ENCODE measurements around the gene PIK3C2G. TPM values are rescaled to one million over a fixed set of nuclear protein-coding genes. Genes with fewer than 3 reads are reported as not detected.

Gene PIK3C2G
- total RNA-seq, 1 donor = not detected

DNA sequence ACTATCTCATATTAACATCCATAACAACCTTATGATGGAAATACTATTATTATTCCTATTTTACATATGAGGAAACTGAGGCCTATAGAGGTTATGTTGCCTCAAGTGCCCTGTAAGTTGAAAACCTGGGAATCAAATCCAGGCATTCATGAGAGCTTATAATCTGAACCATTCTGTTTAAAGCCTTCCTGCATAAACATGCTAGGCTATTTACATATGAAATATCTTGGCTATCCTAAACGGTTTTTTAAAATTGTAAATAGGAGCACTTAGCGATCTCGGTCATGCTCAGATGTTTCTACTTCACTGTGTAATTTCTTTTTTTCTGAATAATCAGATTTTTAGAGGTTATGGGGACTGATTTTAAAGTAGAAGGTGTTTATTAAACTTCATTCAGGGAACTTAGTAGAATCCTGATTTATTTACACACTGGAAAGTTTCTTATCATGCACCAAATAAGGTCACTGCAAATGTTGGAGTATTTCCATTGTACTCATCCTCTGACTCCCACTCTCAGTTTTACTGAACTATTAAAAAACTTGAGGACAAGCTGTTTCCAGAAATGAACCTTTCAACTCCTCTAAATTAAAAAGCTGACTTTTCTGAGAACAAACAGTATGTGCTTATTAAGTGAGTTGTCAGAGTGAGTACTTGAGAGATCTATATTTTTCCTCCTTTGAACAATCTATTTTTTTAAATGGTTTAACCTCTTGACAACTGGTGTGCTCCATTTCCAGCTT is 141.7 kb downstream of the PIK3C2G start:
- H3K4me1 ChIP-seq (ENCODE audit: insufficient read depth, low read length) = no peaks in the 10 kb centered on the region
- DNase-seq (ENCODE audit: insufficient read length, low spot score, missing footprints) = no peak

DNA sequence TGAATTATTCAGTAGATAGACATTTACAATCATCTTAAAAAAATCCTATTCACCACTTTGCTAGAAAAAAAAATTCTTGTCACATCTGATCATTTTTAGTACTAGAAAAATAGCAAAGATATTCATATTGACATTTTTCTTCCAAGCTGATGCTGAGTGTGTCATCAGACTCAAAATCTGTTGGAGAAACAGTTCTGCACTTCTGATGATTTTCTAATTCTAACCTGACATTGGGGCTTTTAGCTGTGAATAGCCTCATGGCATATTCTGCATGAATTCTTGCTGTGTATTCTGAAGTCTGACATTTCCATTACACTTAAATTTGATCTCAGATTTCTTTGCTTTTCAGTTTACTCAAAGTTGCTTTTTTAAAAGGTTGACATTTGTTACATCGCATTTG is 150.1 kb downstream of the PIK3C2G start:
- Histone ChIP-seq H3K4me2 (ENCODE audit: insufficient read depth, low read length) (no peak overlapping the region), H3K36me3 (ENCODE audit: insufficient read depth, low read length) (no peaks in the 10 kb centered on the region), H2AFZ (ENCODE audit: low read length) (no peak overlapping the region), H3K27me3 (ENCODE audit: insufficient read depth, low read length) (no peaks in the 10 kb centered on the region), H3K27ac (ENCODE audit: low read depth, low read length) (no peak overlapping the region), H4K20me1 (ENCODE audit: insufficient read depth, low read length) (no peaks in the 10 kb centered on the region), H3K4me1 (ENCODE audit: insufficient read depth, low read length) (no peaks in the 10 kb centered on the region), H3K4me3 (ENCODE audit: insufficient read depth, low read length) (no peak overlapping the region), H3K79me2 (ENCODE audit: insufficient read depth, low read length) (no peaks in the 10 kb centered on the region), H3K9me3 (ENCODE audit: low read depth, low read length) (no peaks in the 10 kb centered on the region)
- TF ChIP-seq, protein P1, sequence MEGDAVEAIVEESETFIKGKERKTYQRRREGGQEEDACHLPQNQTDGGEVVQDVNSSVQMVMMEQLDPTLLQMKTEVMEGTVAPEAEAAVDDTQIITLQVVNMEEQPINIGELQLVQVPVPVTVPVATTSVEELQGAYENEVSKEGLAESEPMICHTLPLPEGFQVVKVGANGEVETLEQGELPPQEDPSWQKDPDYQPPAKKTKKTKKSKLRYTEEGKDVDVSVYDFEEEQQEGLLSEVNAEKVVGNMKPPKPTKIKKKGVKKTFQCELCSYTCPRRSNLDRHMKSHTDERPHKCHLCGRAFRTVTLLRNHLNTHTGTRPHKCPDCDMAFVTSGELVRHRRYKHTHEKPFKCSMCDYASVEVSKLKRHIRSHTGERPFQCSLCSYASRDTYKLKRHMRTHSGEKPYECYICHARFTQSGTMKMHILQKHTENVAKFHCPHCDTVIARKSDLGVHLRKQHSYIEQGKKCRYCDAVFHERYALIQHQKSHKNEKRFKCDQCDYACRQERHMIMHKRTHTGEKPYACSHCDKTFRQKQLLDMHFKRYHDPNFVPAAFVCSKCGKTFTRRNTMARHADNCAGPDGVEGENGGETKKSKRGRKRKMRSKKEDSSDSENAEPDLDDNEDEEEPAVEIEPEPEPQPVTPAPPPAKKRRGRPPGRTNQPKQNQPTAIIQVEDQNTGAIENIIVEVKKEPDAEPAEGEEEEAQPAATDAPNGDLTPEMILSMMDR (IDR thresholded peaks at IDR 0.05; ENCODE audit: extremely low read depth, low read depth, low read length) = no peak
- DNase-seq (ENCODE audit: insufficient read length, low spot score, missing footprints) = no peak

More for the DNA sequence above, 141.7 kb downstream of the PIK3C2G start:
- H3K36me3 ChIP-seq (ENCODE audit: insufficient read depth, low read length) = no peaks in the 10 kb centered on the region
- no peaks in the 10 kb centered on the region for H4K20me1 ChIP-seq (ENCODE audit: insufficient read depth, low read length)
- no peaks in the 10 kb centered on the region for H3K27me3 ChIP-seq (ENCODE audit: insufficient read depth, low read length)
- H3K4me2 ChIP-seq (ENCODE audit: insufficient read depth, low read length) = no peak overlapping the region
- TF ChIP-seq, protein P1 (IDR thresholded peaks at IDR 0.05; ENCODE audit: extremely low read depth, low read depth, low read length) = no peak
- H3K4me3 ChIP-seq (ENCODE audit: insufficient read depth, low read length) = no peak overlapping the region
- H3K79me2 ChIP-seq (ENCODE audit: insufficient read depth, low read length) = no peaks in the 10 kb centered on the region
- H3K9me3 ChIP-seq (ENCODE audit: low read depth, low read length) = no peaks in the 10 kb centered on the region
- no peak overlapping the region for H2AFZ ChIP-seq (ENCODE audit: low read length)
- H3K27ac ChIP-seq (ENCODE audit: low read depth, low read length) = no peak overlapping the region

DNA sequence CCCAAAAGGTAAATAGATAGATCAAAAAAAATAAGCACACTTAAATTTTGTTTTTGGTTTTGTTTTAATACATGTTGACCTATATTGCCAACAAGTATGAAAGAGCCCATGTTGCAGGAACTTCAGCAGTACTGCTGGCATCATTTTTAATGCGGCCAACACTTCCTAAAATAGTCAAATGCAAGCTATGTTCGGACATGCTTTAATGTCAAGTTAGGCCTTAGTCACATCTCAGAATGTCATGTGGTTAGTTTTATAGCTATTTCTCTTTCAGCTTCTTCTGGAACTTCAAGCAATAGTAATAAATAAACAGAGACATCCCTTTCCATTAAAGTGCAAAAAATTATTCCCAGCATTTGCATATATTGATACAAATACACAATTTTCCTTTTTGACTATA is 153.4 kb downstream of the PIK3C2G start:
- Histone ChIP-seq H3K9me3 (ENCODE audit: low read depth, low read length) (no peaks in the 10 kb centered on the region), H3K36me3 (ENCODE audit: insufficient read depth, low read length) (no peaks in the 10 kb centered on the region), H3K4me2 (ENCODE audit: insufficient read depth, low read length) (no peak overlapping the region), H3K27me3 (ENCODE audit: insufficient read depth, low read length) (no peaks in the 10 kb centered on the region), H4K20me1 (ENCODE audit: insufficient read depth, low read length) (no peaks in the 10 kb centered on the region), H2AFZ (ENCODE audit: low read length) (no peak overlapping the region), H3K4me1 (ENCODE audit: insufficient read depth, low read length) (no peaks in the 10 kb centered on the region), H3K27ac (ENCODE audit: low read depth, low read length) (no peak overlapping the region), H3K4me3 (ENCODE audit: insufficient read depth, low read length) (no peak overlapping the region), H3K79me2 (ENCODE audit: insufficient read depth, low read length) (no peaks in the 10 kb centered on the region)
- TF ChIP-seq, protein P1 (IDR thresholded peaks at IDR 0.05; ENCODE audit: extremely low read depth, low read depth, low read length) = no peak
- DNase-seq (ENCODE audit: insufficient read length, low spot score, missing footprints) = no peak

GRCh38 chr12:18415227-18415626 is 153.9 kb downstream of the PIK3C2G start:
- peak overlapping the region; percentile 8 for H2AFZ ChIP-seq (ENCODE audit: low read length)
- H4K20me1 ChIP-seq (ENCODE audit: insufficient read depth, low read length) = no peaks in the 10 kb centered on the region
- H3K27ac ChIP-seq (ENCODE audit: low read depth, low read length) = no peak overlapping the region
- no peaks in the 10 kb centered on the region for H3K36me3 ChIP-seq (ENCODE audit: insufficient read depth, low read length)
- no peaks in the 10 kb centered on the region for H3K27me3 ChIP-seq (ENCODE audit: insufficient read depth, low read length)
- H3K9me3 ChIP-seq (ENCODE audit: low read depth, low read length) = no peaks in the 10 kb centered on the region
- DNase-seq (ENCODE audit: insufficient read length, low spot score, missing footprints) = no peak
- no peaks in the 10 kb centered on the region for H3K4me1 ChIP-seq (ENCODE audit: insufficient read depth, low read length)
- H3K79me2 ChIP-seq (ENCODE audit: insufficient read depth, low read length) = no peaks in the 10 kb centered on the region
- TF ChIP-seq, protein P1 (IDR thresholded peaks at IDR 0.05; ENCODE audit: extremely low read depth, low read depth, low read length) = no peak
- H3K4me2 ChIP-seq (ENCODE audit: insufficient read depth, low read length) = no peak overlapping the region
- no peak overlapping the region for H3K4me3 ChIP-seq (ENCODE audit: insufficient read depth, low read length)
